CD4-positive, alpha-beta T cell (primary cell): ENCODE data around the gene NPR2. TPM values are rescaled to one million over a fixed set of nuclear protein-coding genes. Genes with fewer than 3 reads are reported as not detected.
A peak's percentile ranks its signal among the peaks of the same experiment; 100 is the strongest.

Experiments used
- ATAC-seq: fragments of 200-7000 bp; cut with Tn5 transposase; one replicate; pipeline ENCODE4 v1.10.0; 2022; ENCODE audit warnings: mild to moderate bottlenecking; ENCODE audit not compliant: poor library complexity
- CTCF ChIA-PET: fragments of 350-600 bp; sonication (Branson Sonifier 250); formaldehyde crosslinking; loops from one replicate; lab custom pipeline; 2021; ENCODE audit warnings: antibody characterized with exemption, inconsistent platforms; lab: Charles Lee
- POLR2A ChIA-PET: fragments of 350-600 bp; sonication (Branson Sonifier 250); formaldehyde crosslinking; loops from one replicate; lab custom pipeline; 2021; ENCODE audit warnings: antibody characterized with exemption, inconsistent platforms; lab: Charles Lee
- DNase-seq, 14 experiments: peaks; one replicate each; pipeline ENCODE4 v3.0.0-alpha.2; 2013 to 2020; ENCODE audit warnings: mixed read lengths in 2 of 14
- H3K27ac ChIP-seq, 2 donors: one replicate each; pipeline versions ENCODE4 v1.5.1 to v1.7.0; 2013; ENCODE audit warnings: low read length in 2 of 2, low read depth in 1 of 2, mild to moderate bottlenecking in 1 of 2
- H3K27me3 ChIP-seq, 2 experiments: 1 replicate in 1 of 2; 2 replicates in 1 of 2; pipeline versions ENCODE4 v1.6.1 to v1.7.0; 2013; ENCODE audit warnings: low read length in 2 of 2, control low read depth in 1 of 2, mild to moderate bottlenecking in 1 of 2, moderate library complexity in 1 of 2; ENCODE audit not compliant: insufficient read depth in 2 of 2, control insufficient read depth in 1 of 2
- H3K36me3 ChIP-seq: one replicate; pipeline ENCODE4 v1.6.1; 2013; ENCODE audit warnings: low read length, control low read depth; ENCODE audit not compliant: insufficient read depth
- H3K4me1 ChIP-seq: one replicate; pipeline ENCODE4 v1.6.1; 2013; ENCODE audit warnings: low read length, control low read depth; ENCODE audit not compliant: insufficient read depth
- H3K4me3 ChIP-seq: one replicate; pipeline ENCODE4 v1.5.1; 2013; ENCODE audit warnings: mild to moderate bottlenecking, low read length, moderate library complexity
- H3K9me3 ChIP-seq, 2 experiments: 1 replicate in 1 of 2; 2 replicates in 1 of 2; pipeline versions ENCODE4 v1.6.1 to v1.7.0; 2013; ENCODE audit warnings: low read length in 2 of 2, mild to moderate bottlenecking in 2 of 2, control low read depth in 1 of 2, moderate library complexity in 1 of 2; ENCODE audit not compliant: control insufficient read depth in 1 of 2, insufficient read depth in 1 of 2
- H3K27ac Mint-ChIP-seq: one replicate; pipeline ENCODE4 v1.8.0; 2020; ENCODE audit warnings: mixed read lengths
- H3K27me3 Mint-ChIP-seq: one replicate; pipeline ENCODE4 v1.8.0; 2021; ENCODE audit warnings: mixed read lengths
- H3K36me3 Mint-ChIP-seq: one replicate; pipeline ENCODE4 v1.8.0; 2021; ENCODE audit warnings: low read depth, mixed read lengths
- H3K4me1 Mint-ChIP-seq: one replicate; pipeline ENCODE4 v1.8.0; 2021; ENCODE audit warnings: low read depth, mixed read lengths
- H3K4me3 Mint-ChIP-seq: one replicate; pipeline ENCODE4 v1.8.0; 2020; ENCODE audit warnings: mild to moderate bottlenecking, mixed read lengths
- H3K9me3 Mint-ChIP-seq: one replicate; pipeline ENCODE4 v1.8.0; 2020; ENCODE audit warnings: mixed read lengths
- CTCF ChIP-seq: fragments of 200-600 bp; IDR thresholded peaks from one replicate; pipeline ENCODE4 v1.8.0; 2022; ENCODE audit warnings: antibody characterized with exemption, mild to moderate bottlenecking
- intact Hi-C, 2 experiments: fragments of 100-400 bp; cut with DNase I in 1 of 2; cut with micrococcal nuclease in 1 of 2; formaldehyde crosslinking; loops; one replicate each; pipeline versions ENCODE4 v1.15.1 to v1.9.0; 2023 to 2025; cut with DNase I, micrococcal nuclease
- total RNA-seq, 174 experiments: library from RNA in 2 of 174; stranded (reverse) in 2 of 174; gene quantifications; one replicate each; pipeline ENCODE4 v1.2.3 and lab custom pipeline; 2021 to 2026

The NPR2 gene
- total RNA-seq, 2 experiments from 2014 or later: 1.2 to 4.2 TPM

GRCh38 chr9:35757226-35757891 lies 34.0 kb upstream of the NPR2 start:
- no peaks in the 10 kb centered on the region for H3K9me3 ChIP-seq
- no peak for TF ChIP-seq CTCF
- H3K27ac Mint-ChIP-seq: peak overlapping the region; percentile 72
- no peaks in the 10 kb centered on the region for H3K27me3 ChIP-seq
- POLR2A ChIA-PET: interaction anchor here (1.0 to 2.6 kb wide), 10 partner anchors 10 to 138 kb away, joined by 3 to 19 read pairs (median 6); partner anchors contain the start of genes CCDC107, CREB3, HINT2 and RMRP
- peaks cover 23% of the 10 kb centered on the region for H3K36me3 ChIP-seq
- no peak for ATAC-seq
- H3K9me3 Mint-ChIP-seq: no peaks in the 10 kb centered on the region
- H3K4me3 ChIP-seq: peak overlapping the region; percentile 91
- DNase-seq: peak in 4 of 14 experiments; percentile 21 to 46 (median 44)
- peaks cover 27% of the 10 kb centered on the region for H3K36me3 Mint-ChIP-seq
- CTCF ChIA-PET: interaction anchor here (0.7 to 1.9 kb wide), 13 partner anchors 8 to 154 kb away, joined by 3 to 16 read pairs (median 5); partner anchors contain the start of genes CCDC107, GBA2, RGP1 and RMRP
- peak overlapping the region; percentile 72 to 80 for H3K27ac ChIP-seq
- H3K4me1 ChIP-seq: peaks cover 20% of the 10 kb centered on the region
- peaks cover 58% of the 10 kb centered on the region for H3K4me1 Mint-ChIP-seq
- intact Hi-C loops: loop anchor here in 1 of 2 experiments (2.0 kb wide), 1 partner anchor 25 kb away; the partner anchor contains the start of genes CREB3 and TLN1
- no peaks in the 10 kb centered on the region for H3K27me3 Mint-ChIP-seq
- H3K4me3 Mint-ChIP-seq: peak overlapping the region; percentile 95

- TF ChIP-seq CTCF: no peak
- H3K4me3 Mint-ChIP-seq: peak overlapping the region; percentile 95
- Histone ChIP-seq H3K27me3 (no peaks in the 10 kb centered on the region), H3K27ac (peak overlapping the region in 1 of 2 donors; percentile 3), H3K4me1 (peaks cover 20% of the 10 kb centered on the region), H3K4me3 (peak overlapping the region; percentile 91), H3K36me3 (peaks cover 18% of the 10 kb centered on the region), H3K9me3 (no peaks in the 10 kb centered on the region)
- no peak for DNase-seq
- no peaks in the 10 kb centered on the region for H3K27me3 Mint-ChIP-seq
- H3K4me1 Mint-ChIP-seq: peaks cover 57% of the 10 kb centered on the region
- H3K36me3 Mint-ChIP-seq: peaks cover 22% of the 10 kb centered on the region
- H3K9me3 Mint-ChIP-seq: no peaks in the 10 kb centered on the region
- POLR2A ChIA-PET: interaction anchor here (2.6 kb wide), 1 partner anchor 10 kb away, joined by 19 read pairs; no protein-coding TSS in a partner anchor
- CTCF ChIA-PET: interaction anchor here (1.0 to 1.8 kb wide), 3 partner anchors 10 to 154 kb away, joined by 3 to 10 read pairs (median 4); partner anchors contain the start of genes GBA2 and RGP1
- H3K27ac Mint-ChIP-seq: peak overlapping the region; percentile 72
- no peak for ATAC-seq
- intact Hi-C loops: loop anchor here in 1 of 2 experiments (2.0 kb wide), 1 partner anchor 25 kb away; the partner anchor contains the start of genes CREB3 and TLN1
These were observed 33.5 kb upstream of the NPR2 start for GRCh38 chr9:35757892-35758275.

- Mint-ChIP-seq H3K4me3 (peak overlapping the region; percentile 95), H3K4me1 (peaks cover 61% of the 10 kb centered on the region), H3K27me3 (no peaks in the 10 kb centered on the region), H3K27ac (peak overlapping the region; percentile 72), H3K36me3 (peaks cover 15% of the 10 kb centered on the region), H3K9me3 (no peaks in the 10 kb centered on the region)
- H3K27ac ChIP-seq: peak overlapping the region in 1 of 2 donors; percentile 3
- H3K9me3 ChIP-seq: no peaks in the 10 kb centered on the region
- H3K27me3 ChIP-seq: no peaks in the 10 kb centered on the region
- CTCF ChIA-PET: interaction anchor here (1.0 to 1.5 kb wide), 3 partner anchors 22 to 155 kb away, joined by 3 to 4 read pairs (median 3); no protein-coding TSS in a partner anchor
- intact Hi-C loops: no loop called here
- H3K36me3 ChIP-seq: peaks cover 11% of the 10 kb centered on the region
- no peak for TF ChIP-seq CTCF
- POLR2A ChIA-PET: interaction anchor here (0.8 to 2.6 kb wide), 2 partner anchors 10 to 11 kb away, joined by 5 to 19 read pairs; partner anchors contain the start of genes GBA2 and RGP1
- DNase-seq (no peak), ATAC-seq (no peak)
- H3K4me1 ChIP-seq: peaks cover 20% of the 10 kb centered on the region
- no peak overlapping the region for H3K4me3 ChIP-seq
These were observed 32.8 kb upstream of the NPR2 start for GRCh38 chr9:35758475-35759050.
